Measurements from ENCODE around the gene COPS6.

- TF ChIP-seq ZNF112 (tag by site-specific recombination; IDR thresholded peaks at IDR 0.05) (no peak), CTCF (tag by site-specific recombination; IDR thresholded peaks at IDR 0.05) (no peak), ZNF138 (tag by site-specific recombination; IDR thresholded peaks at IDR 0.05; ENCODE audit: borderline replicate concordance) (no peak), TCF7L2 (IDR thresholded peaks at IDR 0.05; ENCODE audit: borderline replicate concordance, low read depth, low read length) (no peak)
- TF ChIP-seq, protein P1, sequence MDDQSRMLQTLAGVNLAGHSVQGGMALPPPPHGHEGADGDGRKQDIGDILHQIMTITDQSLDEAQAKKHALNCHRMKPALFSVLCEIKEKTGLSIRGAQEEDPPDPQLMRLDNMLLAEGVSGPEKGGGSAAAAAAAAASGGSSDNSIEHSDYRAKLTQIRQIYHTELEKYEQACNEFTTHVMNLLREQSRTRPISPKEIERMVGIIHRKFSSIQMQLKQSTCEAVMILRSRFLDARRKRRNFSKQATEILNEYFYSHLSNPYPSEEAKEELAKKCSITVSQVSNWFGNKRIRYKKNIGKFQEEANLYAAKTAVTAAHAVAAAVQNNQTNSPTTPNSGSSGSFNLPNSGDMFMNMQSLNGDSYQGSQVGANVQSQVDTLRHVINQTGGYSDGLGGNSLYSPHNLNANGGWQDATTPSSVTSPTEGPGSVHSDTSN (CRISPR knock-in tag; IDR thresholded peaks at IDR 0.05) = no peak
- TF ChIP-seq, protein P2, sequence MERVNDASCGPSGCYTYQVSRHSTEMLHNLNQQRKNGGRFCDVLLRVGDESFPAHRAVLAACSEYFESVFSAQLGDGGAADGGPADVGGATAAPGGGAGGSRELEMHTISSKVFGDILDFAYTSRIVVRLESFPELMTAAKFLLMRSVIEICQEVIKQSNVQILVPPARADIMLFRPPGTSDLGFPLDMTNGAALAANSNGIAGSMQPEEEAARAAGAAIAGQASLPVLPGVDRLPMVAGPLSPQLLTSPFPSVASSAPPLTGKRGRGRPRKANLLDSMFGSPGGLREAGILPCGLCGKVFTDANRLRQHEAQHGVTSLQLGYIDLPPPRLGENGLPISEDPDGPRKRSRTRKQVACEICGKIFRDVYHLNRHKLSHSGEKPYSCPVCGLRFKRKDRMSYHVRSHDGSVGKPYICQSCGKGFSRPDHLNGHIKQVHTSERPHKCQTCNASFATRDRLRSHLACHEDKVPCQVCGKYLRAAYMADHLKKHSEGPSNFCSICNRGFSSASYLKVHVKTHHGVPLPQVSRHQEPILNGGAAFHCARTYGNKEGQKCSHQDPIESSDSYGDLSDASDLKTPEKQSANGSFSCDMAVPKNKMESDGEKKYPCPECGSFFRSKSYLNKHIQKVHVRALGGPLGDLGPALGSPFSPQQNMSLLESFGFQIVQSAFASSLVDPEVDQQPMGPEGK (tag by site-specific recombination; IDR thresholded peaks at IDR 0.05) = no peak
These were observed 25.4 kb upstream of the COPS6 start for GRCh38 chr7:100063376-100063775.

Data from HEK293 (cell line).